Hepatocyte (in vitro differentiated cells): ENCODE results near the gene SP110.

Experiments used
- CTCF ChIP-seq: fragments of 200-600 bp; sonication (generic); IDR thresholded peaks from 2 replicates; pipeline ENCODE4 v1.5.1; 2016; ENCODE audit warnings: antibody characterized with exemption, mild to moderate bottlenecking; ENCODE audit not compliant: poor library complexity
- EZH2 ChIP-seq: fragments of 200-600 bp; sonication (generic); IDR thresholded peaks from 2 replicates; pipeline ENCODE4 v1.6.1; 2016; ENCODE audit warnings: antibody characterized with exemption, mild to moderate bottlenecking, borderline replicate concordance

DNA sequence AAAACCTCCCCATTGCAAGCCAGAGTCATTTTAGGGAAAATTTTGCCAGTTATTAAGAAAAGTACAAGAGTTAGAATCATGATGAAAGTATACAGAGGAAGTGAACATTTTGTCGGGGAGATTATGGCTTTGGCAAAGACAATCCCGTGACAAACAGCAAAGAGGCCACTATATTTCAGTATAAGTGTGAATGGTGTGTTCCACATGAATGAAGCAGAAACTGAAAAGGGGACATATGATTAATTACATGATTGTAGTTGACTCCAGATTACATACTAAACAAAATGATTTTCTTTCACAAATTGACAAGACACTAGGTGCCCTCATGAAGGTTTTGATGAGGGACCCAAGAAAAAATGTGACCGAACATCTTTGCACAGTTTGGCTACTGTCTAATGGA lies 47.8 kb upstream of the SP110 start:
- TF ChIP-seq EZH2 (no peak), CTCF (no peak)
